Panc1 (cell line): ENCODE data around the gene EME2. TPM values are rescaled to one million over a fixed set of nuclear protein-coding genes. Genes with fewer than 3 reads are reported as not detected.

ENCODE experiments used
- ATAC-seq: fragments of 200-7000 bp; cut with Tn5 transposase; 2 replicates; pipeline ENCODE4 v1.9.1; 2020; ENCODE audit warnings: mild to moderate bottlenecking, moderate library complexity
- BruUV-seq: library from RNA; stranded (reverse); fragments of 400-500 nt; replicated peaks from 2 replicates; lab custom pipeline; 2021; lab: Mats Ljungman, UMichigan
- CTCF ChIA-PET: fragments of 300-600 bp; sonication (Branson Sonifier 250); formaldehyde crosslinking; loops from one replicate; lab custom pipeline; 2022; ENCODE audit warnings: antibody characterized with exemption; lab: Charles Lee
- POLR2A ChIA-PET: fragments of 300-600 bp; sonication (Branson Sonifier 250); formaldehyde crosslinking; loops from one replicate; lab custom pipeline; 2022; ENCODE audit warnings: antibody characterized with exemption; lab: Charles Lee
- DNase-seq: peaks from one replicate; pipeline ENCODE4 v3.0.0-alpha.2; 2010; ENCODE audit warnings: low read depth, low spot score
- H3K27ac ChIP-seq: 2 replicates; pipeline ENCODE4 v1.5.1; 2011; ENCODE audit warnings: mild to moderate bottlenecking, low read length, inconsistent platforms
- H3K27me3 ChIP-seq: fragments of 200-500 bp; sonication (Bioruptor generic); 2 replicates; pipeline ENCODE4 v1.6.0; 2014; ENCODE audit warnings: low read length, inconsistent platforms; ENCODE audit not compliant: control insufficient read depth, insufficient read depth
- H3K36me3 ChIP-seq: fragments of 200-500 bp; sonication (Bioruptor generic); 2 replicates; pipeline ENCODE4 v1.5.1; 2014; ENCODE audit warnings: inconsistent platforms, mild to moderate bottlenecking, low read length, moderate library complexity; ENCODE audit not compliant: control insufficient read depth, insufficient read depth
- H3K4me1 ChIP-seq: 2 replicates; pipeline ENCODE4 v1.5.1; 2011; ENCODE audit warnings: inconsistent platforms, mild to moderate bottlenecking, low read length, moderate library complexity; ENCODE audit not compliant: control insufficient read depth, insufficient read depth
- H3K4me3 ChIP-seq, 2 experiments: 2 replicates each; pipeline ENCODE4 v1.5.1; 2011 to 2012; ENCODE audit warnings: low read depth in 2 of 2, low read length in 2 of 2, mild to moderate bottlenecking in 2 of 2, inconsistent platforms in 1 of 2, moderate library complexity in 1 of 2
- H3K9me3 ChIP-seq: fragments of 200-500 bp; sonication (Bioruptor generic); 2 replicates; pipeline ENCODE4 v1.5.1; 2014; ENCODE audit warnings: low read depth, mild to moderate bottlenecking, inconsistent platforms, low read length, moderate library complexity; ENCODE audit not compliant: control insufficient read depth, insufficient read depth
- CTCF ChIP-seq: fragments of 450-650 bp; IDR thresholded peaks from 2 replicates; pipeline ENCODE4 v1.5.1; 2017; ENCODE audit warnings: mild to moderate bottlenecking
- POLR2AphosphoS5 ChIP-seq: IDR thresholded peaks from 2 replicates; pipeline ENCODE4 v1.6.1; 2012; ENCODE audit warnings: mild to moderate bottlenecking, low read depth, low read length, moderate library complexity
- REST ChIP-seq, 2 experiments: IDR thresholded peaks; 2 replicates each; pipeline ENCODE4 v1.6.1; 2011 to 2012; ENCODE audit warnings: low read depth in 2 of 2, control low read depth in 1 of 2, low read length in 1 of 2, mild to moderate bottlenecking in 1 of 2, moderate library complexity in 1 of 2; ENCODE audit not compliant: insufficient read depth in 1 of 2
- SIN3A ChIP-seq: IDR thresholded peaks from 2 replicates; pipeline ENCODE4 v1.6.1; 2012; ENCODE audit warnings: low read depth, mild to moderate bottlenecking, low read length, moderate library complexity, borderline replicate concordance; ENCODE audit not compliant: insufficient read depth
- TCF7L2 ChIP-seq: IDR thresholded peaks from 2 replicates; pipeline ENCODE4 v1.6.1; 2011; ENCODE audit warnings: mild to moderate bottlenecking, low read depth, low read length, inconsistent platforms
- in situ Hi-C: cut with HindIII; loops from 2 replicates; pipeline ENCODE4 v1.10.0; 2016; ENCODE audit warnings: low sequenced_read_pairs, low pct_unique_long_range_greater_than_20kb
- intact Hi-C: fragments of 100-400 bp; cut with micrococcal nuclease; formaldehyde crosslinking; loops from one replicate; pipeline ENCODE4 v1.10.0; 2022; ENCODE audit not compliant: unreplicated experiment
- total RNA-seq: library from RNA; stranded (reverse); gene quantifications from one replicate; pipeline ENCODE4 v1.2.1, GENCODE V29; 2021; ENCODE audit not compliant: unreplicated experiment

EME2 gene
- total RNA-seq, 1 experiment from 2014 or later = 53.4 TPM

GRCh38 chr16:1759511-1759910 lies 13.1 kb upstream of the EME2 start:
- ATAC-seq = no peak

GRCh38 chr16:1760911-1761310 lies 11.7 kb upstream of the EME2 start:
- no peaks in the 10 kb centered on the region for H3K27me3 ChIP-seq
- no peaks in the 10 kb centered on the region; the same call in 1 of the 2 replicates for H3K36me3 ChIP-seq
- no peak overlapping the region for H3K4me3 ChIP-seq
- TF ChIP-seq REST (IDR thresholded peaks at IDR 0.05; ENCODE audit: insufficient read depth in 1 of 2, low read depth in 2 of 2, low read length in 1 of 2) (no peak), CTCF (no peak), TCF7L2 (no peak), SIN3A (no peak), POLR2AphosphoS5 (no peak)
- ChIA-PET POLR2A (no interaction called here), CTCF (no interaction called here)
- no peak for ATAC-seq
- H3K4me1 ChIP-seq = no peaks in the 10 kb centered on the region
- intact Hi-C loops (no loop called here), in situ Hi-C loops (no loop called here)
- no peak overlapping the region for H3K27ac ChIP-seq
- H3K9me3 ChIP-seq = no peaks in the 10 kb centered on the region
- BruUV-seq = no TSS peak
- no peak for DNase-seq

More at GRCh38 chr16:1759511-1759910, 13.1 kb upstream of the EME2 start:
- no peak for DNase-seq
- in situ Hi-C loops (no loop called here), intact Hi-C loops (no loop called here)
- TF ChIP-seq REST (IDR thresholded peaks at IDR 0.05; ENCODE audit: insufficient read depth in 1 of 2, low read depth in 2 of 2, low read length in 1 of 2) = no peak
- no peak for TF ChIP-seq TCF7L2
- TF ChIP-seq POLR2AphosphoS5 = no peak
- no peak for TF ChIP-seq SIN3A
- no peak for TF ChIP-seq CTCF
- no peak overlapping the region for H3K27ac ChIP-seq
- H3K27me3 ChIP-seq = no peaks in the 10 kb centered on the region
- BruUV-seq = no TSS peak
- ChIA-PET POLR2A (no interaction called here), CTCF (no interaction called here)
- H3K36me3 ChIP-seq = no peaks in the 10 kb centered on the region; the same call in 1 of the 2 replicates
- H3K9me3 ChIP-seq = no peaks in the 10 kb centered on the region
- H3K4me1 ChIP-seq = no peaks in the 10 kb centered on the region
- H3K4me3 ChIP-seq = no peak overlapping the region
